OCI-M1 (cell line): ENCODE results near the gene CXCR6.

Experiments used
- DNase-seq: peaks from one replicate; lab custom pipeline; 2025; lab: John Stamatoyannopoulos, UW

The CXCR6 gene

GRCh38 chr3:45948881-45949280 lies 5.6 kb downstream of the CXCR6 start:
- DNase-seq: no peak

DNA sequence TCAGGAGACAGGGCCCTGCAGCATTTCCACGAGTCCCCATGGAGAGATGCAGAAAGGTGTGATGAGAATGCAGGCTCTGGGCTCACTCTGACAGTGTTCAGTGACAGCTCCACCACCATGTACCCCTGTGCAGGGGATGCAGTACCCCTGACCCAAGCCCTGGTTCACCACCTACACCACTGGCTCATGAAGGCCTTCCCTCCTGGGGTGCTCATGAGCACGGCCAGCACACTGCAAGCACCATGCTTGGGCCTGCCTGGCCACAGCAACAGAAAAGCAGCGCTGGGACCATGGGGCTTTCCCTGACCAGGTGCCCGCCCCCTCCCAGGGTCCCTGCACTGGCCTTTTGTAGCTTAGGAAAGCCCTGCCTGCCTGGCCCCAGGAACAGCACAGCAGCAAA lies 6.2 kb downstream of the CXCR6 start:
- no peak for DNase-seq

DNA sequence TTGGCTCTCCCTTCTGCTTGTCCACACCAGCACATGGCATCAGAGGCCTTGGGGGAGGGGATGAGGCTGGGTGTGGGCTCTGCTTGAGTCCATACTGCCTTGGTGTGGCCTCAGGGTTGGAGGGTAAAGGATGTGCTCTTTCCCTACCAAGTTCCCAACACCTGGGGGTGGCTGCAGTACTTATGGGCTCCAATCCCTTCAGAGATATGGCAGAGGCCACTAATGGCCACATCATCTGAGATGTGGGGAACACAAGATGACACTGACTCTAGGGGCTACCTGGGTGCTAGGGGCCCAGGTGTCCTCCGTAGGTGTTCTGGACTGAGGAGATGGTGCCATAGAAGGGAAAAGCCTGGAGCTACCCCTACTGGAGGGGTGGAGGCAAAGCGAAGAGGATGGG lies 6.9 kb downstream of the CXCR6 start:
- DNase-seq: no peak

DNA sequence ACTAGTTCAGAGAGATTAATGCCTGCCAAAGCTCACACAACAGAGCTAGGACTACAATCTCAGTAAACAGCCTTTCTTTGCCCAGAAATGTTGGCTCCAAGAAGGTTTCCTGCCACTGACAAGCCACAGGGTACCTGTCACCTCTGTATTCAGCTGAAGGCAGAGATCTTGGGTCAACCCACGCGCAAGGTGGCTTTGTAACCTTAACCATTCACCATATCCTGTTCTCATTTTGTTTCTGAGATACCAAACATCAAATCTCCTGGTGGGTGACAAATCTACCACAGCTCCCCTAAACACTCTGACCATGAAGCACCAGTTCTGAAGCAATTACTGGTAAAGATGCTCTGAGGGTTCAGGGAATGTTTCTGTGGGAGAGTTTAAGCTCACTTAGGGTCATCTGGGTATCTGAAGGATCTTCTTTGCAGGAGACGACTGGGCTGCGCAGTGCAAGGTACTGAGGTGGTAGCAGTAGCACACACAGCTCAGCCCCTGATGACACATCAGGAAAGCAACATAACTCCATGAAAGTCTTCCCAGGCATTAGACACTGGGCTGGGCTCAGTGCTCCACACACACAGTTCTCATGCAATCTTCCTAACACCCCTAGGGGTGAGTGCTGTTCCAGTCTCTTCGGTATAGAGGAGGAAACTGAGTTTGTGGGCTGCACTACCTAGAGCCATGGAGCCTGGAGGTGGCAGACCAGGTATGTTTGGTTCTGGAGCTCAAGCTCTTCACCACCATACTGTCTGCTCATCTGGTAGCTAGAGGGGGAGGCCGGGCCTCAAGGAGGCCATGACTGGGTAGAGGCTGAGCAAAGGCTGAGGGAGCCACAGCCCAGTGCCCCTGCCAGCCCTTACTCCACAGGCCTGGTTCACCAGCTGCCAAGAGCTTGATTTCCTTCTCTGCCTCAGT lies 7.7 kb downstream of the CXCR6 start:
- no peak for DNase-seq

DNA sequence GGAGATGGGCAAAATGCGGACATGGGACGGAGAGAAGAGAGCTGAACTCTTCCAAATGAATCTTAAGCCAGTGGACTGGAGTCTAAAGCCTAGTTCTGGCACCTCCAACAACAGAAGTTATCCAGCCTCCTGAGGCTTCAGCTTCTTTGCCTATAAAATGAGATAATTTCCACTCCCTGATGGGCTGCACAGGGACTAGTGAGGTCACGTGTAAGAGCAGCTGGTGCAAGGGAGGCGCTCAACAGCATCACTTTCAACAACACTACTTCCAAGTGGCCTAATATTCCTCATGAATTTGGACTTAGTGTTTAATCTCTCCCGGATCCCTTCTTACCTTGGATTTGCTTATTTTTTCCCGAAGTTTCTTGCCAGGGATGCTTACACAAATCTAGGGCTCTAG lies 8.7 kb downstream of the CXCR6 start:
- DNase-seq: no peak

DNA sequence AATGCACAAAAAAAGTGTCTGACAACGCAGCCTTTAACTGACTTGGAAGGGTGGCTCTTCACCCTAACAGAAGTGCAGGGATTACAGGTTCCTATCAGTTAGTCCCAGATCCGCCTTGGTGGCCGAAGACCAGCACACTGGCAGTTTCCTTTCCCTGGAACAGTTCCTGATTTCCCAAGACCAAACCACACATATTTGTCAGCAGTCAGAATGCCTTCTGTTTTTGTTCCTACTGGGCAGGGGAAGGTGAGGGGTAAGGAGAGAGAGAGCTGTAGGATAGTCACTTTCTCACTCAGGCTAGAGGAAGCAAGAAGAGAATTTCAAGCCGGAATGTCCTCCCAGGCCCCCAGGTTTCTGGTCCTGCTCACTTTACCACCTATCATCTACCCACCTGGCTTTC lies 9.2 kb downstream of the CXCR6 start:
- no peak for DNase-seq

DNA sequence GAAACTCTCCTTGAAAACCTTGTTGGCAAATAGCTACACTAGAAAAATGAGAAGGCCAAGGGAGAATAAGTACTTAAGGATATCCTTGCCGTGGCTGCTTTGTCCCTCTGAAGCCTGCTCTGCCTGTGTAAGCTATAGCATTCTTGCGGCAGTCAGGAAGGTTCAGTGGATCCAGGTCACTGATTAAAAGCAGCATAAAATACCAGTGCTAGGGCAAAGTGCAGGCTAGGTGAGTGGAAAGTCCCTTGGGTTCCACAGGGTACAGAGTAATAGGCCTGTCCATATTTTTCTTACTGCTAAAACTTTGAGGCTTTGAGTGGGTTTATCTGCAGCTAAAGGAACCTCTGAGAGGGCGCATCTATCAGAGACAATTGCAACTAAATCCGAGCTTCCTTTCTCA lies 10.3 kb downstream of the CXCR6 start:
- DNase-seq: no peak

DNA sequence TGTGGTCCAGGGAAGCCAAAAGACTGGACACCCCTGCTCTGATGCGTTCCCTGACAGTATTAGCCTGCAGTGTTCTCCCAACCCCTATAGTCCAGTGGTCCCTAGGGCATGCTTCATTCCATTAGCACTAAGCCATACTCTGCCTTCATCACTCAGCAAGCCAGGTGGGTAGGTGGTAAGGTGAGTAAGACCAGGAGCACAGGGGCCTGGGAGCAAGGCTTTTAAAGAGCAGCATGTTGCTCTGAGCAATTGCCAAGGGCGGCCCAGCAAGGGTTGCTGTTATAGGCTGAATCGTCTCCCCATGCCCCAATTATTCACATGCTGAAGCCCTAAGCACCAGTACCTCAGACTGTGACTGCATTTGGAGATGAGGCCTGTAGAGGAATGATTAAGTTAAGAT lies 11.0 kb downstream of the CXCR6 start:
- no peak for DNase-seq

DNA sequence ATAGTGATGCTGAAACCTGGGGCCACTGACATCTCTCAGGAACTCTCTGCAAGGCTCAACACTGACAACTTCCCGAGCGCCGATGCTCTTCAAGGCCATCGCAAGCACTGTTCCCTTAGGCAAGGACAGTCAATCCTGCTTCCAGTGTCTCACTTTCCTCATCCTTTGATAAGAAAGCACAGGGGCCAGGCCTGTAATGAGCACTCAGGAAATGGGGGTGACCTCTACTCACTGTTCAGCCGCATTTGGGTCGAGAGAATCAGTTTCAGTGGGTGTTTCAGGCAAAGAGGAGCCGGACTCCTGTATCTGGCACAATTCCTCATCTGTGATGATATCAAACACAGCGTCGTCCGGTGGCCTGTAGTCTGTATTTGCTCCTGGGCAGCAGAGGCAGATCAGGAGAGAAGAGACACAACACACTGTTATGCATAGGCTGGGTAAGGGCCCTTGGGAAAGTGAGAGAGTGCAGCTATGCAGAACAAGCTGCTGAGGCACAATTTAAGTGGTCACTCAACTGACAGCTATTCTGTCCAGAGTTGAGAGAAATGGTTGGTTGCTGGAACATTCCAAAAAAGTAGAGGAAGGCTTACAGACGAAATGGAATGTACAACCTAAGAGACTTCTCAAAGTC lies 11.9 kb downstream of the CXCR6 start:
- no peak for DNase-seq

DNA sequence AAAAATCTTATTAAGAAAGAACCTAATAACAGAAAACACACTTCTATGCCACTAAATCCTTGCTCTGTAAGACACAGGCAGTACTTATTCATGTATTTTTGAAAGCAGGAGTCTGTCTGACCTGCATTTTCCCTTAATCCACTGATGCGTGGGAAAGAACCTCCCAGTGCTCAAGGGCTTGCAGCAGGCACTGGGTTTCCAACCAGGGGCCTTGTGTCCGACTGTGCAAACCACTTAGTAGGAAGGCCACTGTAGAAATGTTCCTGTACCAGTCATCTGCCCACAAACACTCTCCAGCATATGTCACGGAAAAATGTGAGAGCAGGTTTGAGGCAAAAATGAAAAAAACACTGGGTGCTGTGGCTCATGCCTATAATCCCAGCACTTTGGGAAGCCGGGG lies 12.4 kb downstream of the CXCR6 start:
- DNase-seq: no peak

DNA sequence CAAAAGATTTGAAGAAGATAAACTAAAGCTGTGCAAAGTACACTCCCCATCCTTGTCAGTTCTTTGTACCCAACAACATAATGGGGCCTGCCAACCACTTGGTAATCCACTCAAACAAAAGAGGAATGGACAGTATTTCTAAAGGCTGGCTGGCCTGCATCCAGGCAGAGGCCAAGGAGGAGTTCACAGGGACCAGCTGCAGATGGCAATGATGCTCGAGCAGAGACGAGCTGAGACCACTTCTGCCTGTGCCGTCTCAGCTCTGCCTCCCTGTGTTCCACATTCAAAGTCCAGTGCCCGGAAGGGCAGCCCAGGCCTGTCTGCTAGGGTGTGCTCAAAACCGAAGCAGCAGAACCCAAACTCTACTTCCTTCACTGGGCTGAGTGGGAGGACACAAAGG lies 14.3 kb downstream of the CXCR6 start:
- DNase-seq: no peak

DNA sequence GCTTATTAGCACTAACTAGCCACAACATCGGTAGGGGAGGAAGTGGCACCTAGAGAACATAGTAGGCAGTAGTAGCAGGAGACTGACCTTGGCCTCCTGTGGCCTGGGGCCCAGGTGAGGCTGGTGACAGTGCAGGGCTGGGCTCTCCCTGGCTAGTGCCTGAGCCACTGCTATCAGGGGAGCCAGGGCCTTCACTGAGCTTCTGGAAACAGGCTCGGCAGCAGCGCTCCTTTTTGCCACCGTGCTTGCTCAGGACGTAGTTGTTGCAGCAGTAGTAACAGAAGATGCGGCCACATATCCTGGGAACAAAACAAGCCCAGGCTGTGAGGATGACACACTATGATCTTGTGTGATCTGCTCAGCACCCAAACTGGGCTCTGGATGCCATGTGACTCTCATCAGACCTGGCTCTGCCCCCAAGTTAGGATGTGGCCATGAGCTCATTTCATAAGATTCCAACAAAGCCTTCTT lies 15.1 kb downstream of the CXCR6 start:
- no peak for DNase-seq

DNA sequence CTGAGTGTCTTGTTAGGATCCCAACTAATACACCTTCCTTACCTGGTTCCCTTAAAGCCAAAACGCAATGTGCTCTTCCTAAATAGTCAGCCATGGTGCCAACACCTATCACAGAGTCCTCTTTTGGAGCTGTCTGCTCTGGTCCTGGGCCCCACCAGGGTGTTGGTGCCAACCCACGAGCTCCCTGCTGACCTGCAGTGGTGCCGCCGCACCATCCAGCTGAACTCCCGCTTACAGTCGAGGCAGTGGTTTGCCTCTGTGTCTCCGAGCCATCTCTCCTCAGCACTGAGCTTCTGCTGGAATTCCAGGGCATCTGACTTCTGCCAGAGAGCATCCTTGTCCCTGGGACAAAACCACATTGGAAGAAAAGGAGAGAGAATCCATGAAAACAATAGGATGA lies 15.9 kb downstream of the CXCR6 start:
- DNase-seq: no peak

- DNase-seq: no peak
Measured at GRCh38 chr3:45960289-45960688, 17.0 kb downstream of the CXCR6 start.

GRCh38 chr3:45962033-45962432 lies 18.8 kb downstream of the CXCR6 start:
- DNase-seq: no peak

DNA sequence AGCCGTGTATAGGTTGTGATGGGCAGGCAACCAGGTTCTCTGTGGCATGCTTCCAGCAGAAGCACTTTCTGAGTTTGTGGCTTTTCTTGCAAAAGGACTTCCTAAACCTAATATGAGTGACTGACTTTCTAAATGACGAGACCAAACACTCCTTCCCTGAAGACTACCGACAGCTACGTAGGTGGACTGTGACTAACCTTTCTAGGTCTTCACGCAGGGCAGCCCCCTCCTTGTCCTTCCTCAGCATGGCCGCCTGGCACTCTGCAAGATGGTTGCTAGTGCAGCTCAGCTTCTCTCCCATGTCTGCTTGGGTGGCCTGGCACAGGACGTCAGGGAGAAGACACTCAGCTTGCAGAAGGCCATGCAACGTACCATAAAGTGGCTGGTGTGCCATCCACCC lies 20.9 kb downstream of the CXCR6 start:
- DNase-seq: no peak

- no peak for DNase-seq
Measured at GRCh38 chr3:45965253-45965652, 22.0 kb downstream of the CXCR6 start.

GRCh38 chr3:45965653-45966052 lies 22.4 kb downstream of the CXCR6 start:
- DNase-seq: no peak

GRCh38 chr3:45966371-45966791 lies 23.1 kb downstream of the CXCR6 start:
- no peak for DNase-seq

DNA sequence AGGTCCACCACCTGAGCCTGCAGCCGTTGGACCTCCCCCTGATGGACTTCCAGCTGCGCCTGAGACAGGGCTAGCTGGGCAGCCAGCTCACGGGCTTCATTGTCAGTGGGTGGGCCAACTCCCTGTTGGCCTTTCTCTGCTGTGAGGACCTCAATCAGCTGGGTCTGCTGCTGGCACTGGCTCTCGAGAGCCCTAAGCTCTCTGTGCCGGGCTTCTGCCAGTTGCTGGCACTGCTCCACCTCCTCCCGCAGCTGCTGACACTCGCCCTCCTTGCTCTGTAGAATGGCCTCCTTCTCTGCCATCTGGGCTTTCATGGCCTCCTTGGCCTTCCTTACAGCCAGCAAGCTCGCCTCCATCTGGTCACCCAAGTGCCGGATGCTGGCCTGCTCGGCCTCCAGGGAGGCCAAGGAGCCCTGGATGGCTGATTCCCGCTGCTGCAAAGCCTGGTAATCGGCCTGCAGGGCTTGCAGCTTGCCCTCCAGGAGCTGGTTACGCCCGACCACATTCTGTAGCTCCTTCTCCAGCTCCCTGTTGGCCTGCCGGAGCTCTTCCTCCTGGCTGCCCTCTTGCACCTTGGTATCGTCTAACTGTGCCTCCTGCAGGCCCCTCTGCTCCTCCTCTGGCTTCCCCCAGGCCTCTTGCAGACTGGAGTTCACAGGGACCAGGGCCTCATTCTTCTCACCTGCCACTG lies 23.8 kb downstream of the CXCR6 start:
- DNase-seq: no peak

GRCh38 chr3:45967724-45968123 lies 24.5 kb downstream of the CXCR6 start:
- DNase-seq: no peak

DNA sequence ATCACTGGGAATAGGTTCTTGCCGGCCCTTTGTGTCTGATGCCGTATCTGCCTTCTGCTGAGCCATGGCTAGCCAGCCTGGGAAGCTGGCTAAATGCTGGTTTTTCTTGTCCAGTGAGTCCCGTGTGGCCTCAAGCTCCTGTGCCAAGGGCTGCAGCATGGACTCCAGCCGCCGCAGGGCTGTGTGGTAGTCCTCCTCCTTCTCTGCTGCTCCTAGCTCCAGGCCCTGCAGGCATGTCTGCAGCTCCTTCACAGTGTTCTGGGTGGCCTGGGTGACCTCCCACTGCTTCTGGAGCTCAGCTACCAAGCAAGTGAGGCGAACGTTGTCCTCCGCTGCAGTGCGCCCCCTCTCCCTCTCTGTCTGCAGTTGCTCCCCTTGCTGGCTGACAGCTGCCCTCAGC lies 24.9 kb downstream of the CXCR6 start:
- no peak for DNase-seq

GRCh38 chr3:45968706-45969105 lies 25.4 kb downstream of the CXCR6 start:
- DNase-seq: no peak
